ENCODE data around the gene CPAMD8.

DNA sequence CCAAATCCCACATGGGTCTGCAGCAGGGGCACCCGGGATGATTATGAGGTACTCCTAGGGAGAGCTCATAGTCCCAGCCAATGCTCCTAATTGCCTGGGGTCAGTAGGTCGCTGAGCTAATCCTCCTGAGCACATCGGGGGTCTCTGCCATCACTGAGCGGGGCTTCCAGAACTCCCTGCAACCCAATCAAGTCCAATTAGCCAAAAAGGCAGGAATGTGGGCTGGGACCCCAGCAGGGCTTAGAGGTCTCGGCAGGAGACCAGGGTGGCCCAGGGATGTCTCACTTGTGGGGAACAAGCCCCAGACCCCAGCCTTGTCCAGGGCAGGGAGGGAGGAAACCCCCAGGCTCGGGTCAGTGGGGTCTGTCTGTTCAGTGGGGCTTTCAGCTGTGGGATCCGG, 17.1 kb upstream of the CPAMD8 start:
- TF ChIP-seq YY1 (IDR thresholded peaks at IDR 0.05; ENCODE audit: insufficient read depth, insufficient read length): no peak
- TF ChIP-seq SUZ12 (IDR thresholded peaks at IDR 0.05; ENCODE audit: extremely low read depth, insufficient read depth, insufficient read length): no peak
- TF ChIP-seq ZNF274 (IDR thresholded peaks at IDR 0.05; ENCODE audit: low read depth, low read length): no peak
